Activated T-cell treated with anti-CD3 and anti-CD28 coated beads, Interleukin-2, amount 50 U/mL, for 48 hours (primary cell): Measurements from ENCODE around the gene ELF1.

Experiments
- DNase-seq, 2 experiments: peaks; one replicate each; pipeline ENCODE4 v3.0.0-alpha.2; 2020

Gene ELF1

GRCh38 chr13:41005704-41006103 lies 13.4 kb downstream of the ELF1 start:
- no peak for DNase-seq

- DNase-seq = no peak
Observed at GRCh38 chr13:41004875-41005693, 14.0 kb downstream of the ELF1 start.

GRCh38 chr13:41002606-41003005 lies 16.5 kb downstream of the ELF1 start:
- no peak for DNase-seq

- DNase-seq = no peak
Observed at GRCh38 chr13:41001695-41002094, 17.4 kb downstream of the ELF1 start.

- DNase-seq = no peak
Observed at GRCh38 chr13:40999416-40999815, 19.7 kb downstream of the ELF1 start.

- DNase-seq = no peak
Observed at GRCh38 chr13:40996426-40997092, 22.6 kb downstream of the ELF1 start.

- no peak for DNase-seq
Observed at GRCh38 chr13:40995997-40996396, 23.1 kb downstream of the ELF1 start.

GRCh38 chr13:40994581-40995230 lies 24.4 kb downstream of the ELF1 start:
- DNase-seq = no peak

- DNase-seq = no peak
Observed at GRCh38 chr13:40993987-40994386, 25.1 kb downstream of the ELF1 start.

- DNase-seq = no peak
Observed at GRCh38 chr13:40992678-40993518, 26.2 kb downstream of the ELF1 start.

- no peak for DNase-seq
Observed at GRCh38 chr13:40987606-40988280, 31.4 kb downstream of the ELF1 start.

- no peak for DNase-seq
Observed at GRCh38 chr13:40986101-40986856, 32.8 kb downstream of the ELF1 start.

GRCh38 chr13:40985381-40986100 lies 33.6 kb downstream of the ELF1 start:
- DNase-seq = no peak

- no peak for DNase-seq
Observed at GRCh38 chr13:40984668-40985366, 34.3 kb downstream of the ELF1 start.

GRCh38 chr13:40983725-40984667 lies 35.1 kb downstream of the ELF1 start:
- DNase-seq = peak in 1 of 2 experiments; percentile 39

- DNase-seq = no peak
Observed at GRCh38 chr13:40983259-40983658, 35.9 kb downstream of the ELF1 start.

GRCh38 chr13:40982772-40983171 lies 36.3 kb downstream of the ELF1 start:
- no peak for DNase-seq

GRCh38 chr13:40981949-40982348 lies 37.2 kb downstream of the ELF1 start:
- no peak for DNase-seq

- no peak for DNase-seq
Observed at GRCh38 chr13:40981361-40981760, 37.8 kb downstream of the ELF1 start.
